22Rv1 (cell line): Measurements from ENCODE around the gene ADH1A.

Experiments
- H3K27ac ChIP-seq: fragments of 450-650 bp; 2 replicates; pipeline ENCODE4 v1.5.1; 2017
- ZFX ChIP-seq: fragments of 450-650 bp; IDR thresholded peaks from 2 replicates; pipeline ENCODE4 v1.6.1; 2017; ENCODE audit warnings: antibody characterized with exemption, borderline replicate concordance
- TF ChIP-seq, protein P1 (sequence below): fragments of 450-650 bp; IDR thresholded peaks from 2 replicates; pipeline ENCODE4 v1.5.1; 2017; ENCODE audit warnings: mild to moderate bottlenecking

ADH1A gene

DNA sequence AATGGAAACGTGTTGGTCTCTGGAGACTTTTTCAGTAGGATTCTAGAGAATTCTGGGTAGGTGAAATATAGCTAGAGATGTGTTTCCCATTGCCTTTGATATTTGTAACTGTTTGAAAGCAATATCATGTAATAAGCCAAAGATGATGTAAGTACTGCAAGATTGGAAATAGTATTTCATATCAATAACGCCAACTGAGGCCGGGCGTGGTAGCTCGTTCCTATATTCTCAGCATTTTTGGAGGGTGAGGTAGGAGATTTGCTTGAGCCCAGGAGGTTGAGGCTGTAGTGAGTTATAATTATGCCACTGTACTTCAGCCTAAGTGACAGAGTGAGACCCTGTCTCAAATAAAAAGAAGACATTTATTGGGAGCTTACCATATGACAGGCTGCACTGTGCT, 9.5 kb downstream of the ADH1A start:
- no peak overlapping the region for H3K27ac ChIP-seq
- TF ChIP-seq, protein P1, sequence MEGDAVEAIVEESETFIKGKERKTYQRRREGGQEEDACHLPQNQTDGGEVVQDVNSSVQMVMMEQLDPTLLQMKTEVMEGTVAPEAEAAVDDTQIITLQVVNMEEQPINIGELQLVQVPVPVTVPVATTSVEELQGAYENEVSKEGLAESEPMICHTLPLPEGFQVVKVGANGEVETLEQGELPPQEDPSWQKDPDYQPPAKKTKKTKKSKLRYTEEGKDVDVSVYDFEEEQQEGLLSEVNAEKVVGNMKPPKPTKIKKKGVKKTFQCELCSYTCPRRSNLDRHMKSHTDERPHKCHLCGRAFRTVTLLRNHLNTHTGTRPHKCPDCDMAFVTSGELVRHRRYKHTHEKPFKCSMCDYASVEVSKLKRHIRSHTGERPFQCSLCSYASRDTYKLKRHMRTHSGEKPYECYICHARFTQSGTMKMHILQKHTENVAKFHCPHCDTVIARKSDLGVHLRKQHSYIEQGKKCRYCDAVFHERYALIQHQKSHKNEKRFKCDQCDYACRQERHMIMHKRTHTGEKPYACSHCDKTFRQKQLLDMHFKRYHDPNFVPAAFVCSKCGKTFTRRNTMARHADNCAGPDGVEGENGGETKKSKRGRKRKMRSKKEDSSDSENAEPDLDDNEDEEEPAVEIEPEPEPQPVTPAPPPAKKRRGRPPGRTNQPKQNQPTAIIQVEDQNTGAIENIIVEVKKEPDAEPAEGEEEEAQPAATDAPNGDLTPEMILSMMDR, result no peak
- TF ChIP-seq ZFX, result no peak

DNA sequence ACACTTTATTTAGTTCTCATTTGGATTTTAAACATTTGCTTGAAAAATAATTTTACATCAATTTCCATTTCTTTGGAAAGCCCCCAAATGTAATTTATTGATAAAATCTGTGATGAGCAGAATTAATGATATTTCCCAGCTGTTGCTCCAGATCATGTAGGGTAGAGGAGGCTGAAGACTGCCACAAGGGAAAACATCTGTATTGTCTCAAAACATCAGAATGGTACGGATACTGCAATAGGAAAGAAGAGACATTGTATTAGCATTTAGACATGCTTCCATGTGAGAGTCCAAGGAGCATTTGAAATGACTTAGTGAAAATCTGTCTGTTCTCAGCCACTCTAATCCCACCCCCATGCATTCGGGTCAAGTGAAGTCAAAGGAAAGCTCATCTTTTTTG, 14.4 kb downstream of the ADH1A start:
- TF ChIP-seq, protein P1, result no peak
- TF ChIP-seq ZFX, result no peak
- H3K27ac ChIP-seq, result no peak overlapping the region

DNA sequence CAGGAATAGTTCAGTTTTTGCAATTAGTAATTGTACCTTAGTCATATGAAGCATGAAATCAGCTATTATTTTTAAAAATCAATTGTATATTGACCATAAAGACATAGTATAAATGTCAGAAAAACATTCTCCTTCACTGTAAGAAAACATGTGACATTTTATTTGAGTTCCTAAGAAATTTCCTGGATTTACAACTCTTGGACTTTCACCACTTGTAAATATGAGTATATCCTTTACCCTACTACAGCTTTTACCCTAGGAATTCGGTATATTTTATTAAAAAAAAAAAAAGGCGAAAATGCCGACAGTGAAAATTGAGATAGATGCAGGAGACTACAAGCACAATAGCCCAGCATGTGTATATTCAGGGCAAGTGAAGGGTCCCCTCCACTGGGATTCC, 14.9 kb downstream of the ADH1A start:
- no peak overlapping the region for H3K27ac ChIP-seq
- TF ChIP-seq, protein P1, result no peak
- no peak for TF ChIP-seq ZFX

DNA sequence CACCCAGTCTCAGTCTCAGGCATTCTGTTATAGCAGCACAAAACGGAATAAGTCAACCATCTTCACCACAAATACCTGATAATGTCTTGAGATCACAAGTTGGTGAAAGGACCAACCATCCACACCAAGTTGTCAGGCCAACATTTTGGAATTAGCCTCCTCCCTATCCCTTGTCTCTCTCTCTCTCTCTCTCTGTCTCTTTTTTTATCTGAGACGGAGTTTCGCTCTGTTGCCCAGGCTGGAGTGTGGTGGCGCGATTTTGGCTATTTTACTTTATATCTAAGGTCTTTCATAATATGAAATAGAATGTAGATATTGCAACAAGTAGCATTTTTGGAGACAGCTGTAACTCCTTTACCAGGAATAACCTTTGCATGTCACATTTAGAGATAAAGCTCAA, 15.7 kb downstream of the ADH1A start:
- H3K27ac ChIP-seq, result no peak overlapping the region
- TF ChIP-seq ZFX, result no peak
- TF ChIP-seq, protein P1, result no peak

DNA sequence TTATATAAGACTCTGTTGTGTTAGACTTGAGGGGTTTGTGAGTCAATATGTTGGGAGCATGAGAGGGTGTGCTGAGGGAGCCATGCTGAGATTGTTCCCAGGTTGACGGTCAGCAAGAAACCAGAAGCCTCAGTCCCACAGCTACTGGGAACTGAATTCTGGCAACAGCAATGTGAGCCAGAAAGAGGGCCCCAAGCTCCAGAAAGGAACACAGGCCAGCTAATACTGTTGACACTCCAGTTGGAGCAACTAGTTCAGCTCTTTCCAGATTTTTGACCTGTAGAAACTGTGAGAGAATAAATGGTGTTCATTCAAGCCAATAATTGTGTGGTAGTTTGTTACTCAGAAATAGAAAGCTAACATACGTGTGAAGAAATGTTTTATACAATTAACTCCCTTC, 17.1 kb downstream of the ADH1A start:
- TF ChIP-seq, protein P1, result no peak
- no peak for TF ChIP-seq ZFX
- H3K27ac ChIP-seq, result no peak overlapping the region

DNA sequence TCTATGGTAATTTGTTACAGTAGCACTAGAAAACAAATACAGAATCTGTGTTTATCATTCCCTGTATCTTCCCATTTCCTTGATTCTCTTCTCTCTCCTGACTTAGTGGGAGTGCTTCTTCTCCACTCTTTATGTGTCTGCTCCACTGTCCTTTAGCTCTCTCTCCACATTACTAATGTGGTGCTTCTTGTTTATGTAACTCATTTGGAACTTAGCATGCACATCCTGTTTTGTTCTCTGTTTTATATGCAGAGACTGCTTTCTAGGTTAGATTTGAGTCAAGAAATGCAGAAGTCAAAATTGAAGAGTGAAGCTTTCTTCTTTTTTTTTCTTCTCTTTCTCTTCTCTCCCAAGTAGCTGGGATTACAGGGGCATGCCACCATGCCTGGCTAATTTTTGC, 25.9 kb downstream of the ADH1A start:
- TF ChIP-seq, protein P1, result no peak
- TF ChIP-seq ZFX, result no peak
- no peak overlapping the region for H3K27ac ChIP-seq

DNA sequence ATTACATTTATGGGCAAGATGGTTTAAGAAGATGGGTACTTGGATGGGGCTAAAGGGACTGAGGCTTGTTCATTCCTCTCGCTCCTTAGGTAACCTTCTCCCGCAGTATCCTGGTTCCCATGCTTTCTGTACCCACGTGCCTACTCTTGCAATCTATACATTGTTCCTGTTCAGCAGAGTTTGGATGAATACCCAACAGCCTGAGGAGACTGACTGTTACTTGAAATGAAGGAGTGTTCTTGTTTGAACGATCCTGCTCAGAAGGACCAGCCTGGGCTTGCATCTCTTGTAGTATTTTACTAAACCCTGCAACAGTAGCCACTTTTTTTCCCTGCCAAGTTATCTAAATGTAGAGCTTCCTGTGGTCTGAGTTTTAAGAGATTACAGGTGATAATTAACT, 38.0 kb downstream of the ADH1A start:
- no peak overlapping the region for H3K27ac ChIP-seq
- no peak for TF ChIP-seq ZFX
- TF ChIP-seq, protein P1, result no peak
